HFF-Myc (cell line): ENCODE data around the gene IQGAP2.
"Not testable (repeated sequence)": the region's sequence is repeated elsewhere in the genome, so short reads cannot be mapped to it uniquely, and the experiment has no call there.

Source experiments
- DNase-seq: peaks from one replicate; pipeline ENCODE4 v3.0.0-alpha.2; 2011; ENCODE audit warnings: low read depth; ENCODE audit errors: extremely low read depth
- H3K4me3 ChIP-seq: replicated peaks from 2 replicates; pipeline ENCODE4 v1.5.1; 2011; ENCODE audit warnings: low read depth, mild to moderate bottlenecking, control low read depth, low read length
- TF ChIP-seq, protein P1 (sequence below): IDR thresholded peaks from 2 replicates; pipeline ENCODE4 v1.5.1; 2012; ENCODE audit warnings: mild to moderate bottlenecking, low read depth, low read length, control low read depth; ENCODE audit errors: missing control alignments

The IQGAP2 gene

DNA sequence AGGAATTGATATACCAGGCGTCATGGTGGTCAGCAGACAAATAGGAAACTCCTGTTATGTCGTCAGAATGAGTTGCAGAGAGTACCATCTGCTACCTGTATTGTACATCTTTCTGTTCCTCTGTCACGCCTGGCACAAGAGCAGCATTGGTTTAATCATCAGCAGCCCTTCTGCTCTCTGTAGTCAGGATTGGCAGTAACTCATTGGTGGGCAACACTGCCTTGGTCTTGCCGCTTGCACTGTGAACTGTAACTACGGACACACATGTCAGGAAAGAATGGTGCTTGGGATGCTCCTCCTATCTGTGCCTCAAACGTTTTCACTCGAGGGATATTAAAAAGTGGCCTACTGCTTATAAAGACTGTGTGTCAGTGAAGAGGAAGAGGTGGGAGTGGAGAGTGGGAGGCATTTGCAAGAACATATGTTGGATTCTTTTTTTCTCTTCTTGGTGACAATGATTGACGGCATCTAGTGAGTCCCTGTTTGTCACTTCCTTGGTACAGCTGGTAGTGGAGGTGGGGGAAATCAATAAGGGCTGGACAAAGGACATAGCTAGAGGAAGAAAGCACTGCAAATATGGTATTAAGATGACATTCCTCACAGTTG, 143.5 kb downstream of the IQGAP2 start:
- no peak overlapping the region for H3K4me3 ChIP-seq
- TF ChIP-seq, protein P1, sequence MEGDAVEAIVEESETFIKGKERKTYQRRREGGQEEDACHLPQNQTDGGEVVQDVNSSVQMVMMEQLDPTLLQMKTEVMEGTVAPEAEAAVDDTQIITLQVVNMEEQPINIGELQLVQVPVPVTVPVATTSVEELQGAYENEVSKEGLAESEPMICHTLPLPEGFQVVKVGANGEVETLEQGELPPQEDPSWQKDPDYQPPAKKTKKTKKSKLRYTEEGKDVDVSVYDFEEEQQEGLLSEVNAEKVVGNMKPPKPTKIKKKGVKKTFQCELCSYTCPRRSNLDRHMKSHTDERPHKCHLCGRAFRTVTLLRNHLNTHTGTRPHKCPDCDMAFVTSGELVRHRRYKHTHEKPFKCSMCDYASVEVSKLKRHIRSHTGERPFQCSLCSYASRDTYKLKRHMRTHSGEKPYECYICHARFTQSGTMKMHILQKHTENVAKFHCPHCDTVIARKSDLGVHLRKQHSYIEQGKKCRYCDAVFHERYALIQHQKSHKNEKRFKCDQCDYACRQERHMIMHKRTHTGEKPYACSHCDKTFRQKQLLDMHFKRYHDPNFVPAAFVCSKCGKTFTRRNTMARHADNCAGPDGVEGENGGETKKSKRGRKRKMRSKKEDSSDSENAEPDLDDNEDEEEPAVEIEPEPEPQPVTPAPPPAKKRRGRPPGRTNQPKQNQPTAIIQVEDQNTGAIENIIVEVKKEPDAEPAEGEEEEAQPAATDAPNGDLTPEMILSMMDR = no peak
- DNase-seq = no peak

GRCh38 chr5:76547242-76547890, 144.3 kb downstream of the IQGAP2 start:
- TF ChIP-seq, protein P1 = no peak
- no peak overlapping the region for H3K4me3 ChIP-seq
- DNase-seq = no peak

GRCh38 chr5:76547891-76548524, 144.9 kb downstream of the IQGAP2 start:
- TF ChIP-seq, protein P1 = no peak
- no peak overlapping the region for H3K4me3 ChIP-seq
- no peak for DNase-seq

DNA sequence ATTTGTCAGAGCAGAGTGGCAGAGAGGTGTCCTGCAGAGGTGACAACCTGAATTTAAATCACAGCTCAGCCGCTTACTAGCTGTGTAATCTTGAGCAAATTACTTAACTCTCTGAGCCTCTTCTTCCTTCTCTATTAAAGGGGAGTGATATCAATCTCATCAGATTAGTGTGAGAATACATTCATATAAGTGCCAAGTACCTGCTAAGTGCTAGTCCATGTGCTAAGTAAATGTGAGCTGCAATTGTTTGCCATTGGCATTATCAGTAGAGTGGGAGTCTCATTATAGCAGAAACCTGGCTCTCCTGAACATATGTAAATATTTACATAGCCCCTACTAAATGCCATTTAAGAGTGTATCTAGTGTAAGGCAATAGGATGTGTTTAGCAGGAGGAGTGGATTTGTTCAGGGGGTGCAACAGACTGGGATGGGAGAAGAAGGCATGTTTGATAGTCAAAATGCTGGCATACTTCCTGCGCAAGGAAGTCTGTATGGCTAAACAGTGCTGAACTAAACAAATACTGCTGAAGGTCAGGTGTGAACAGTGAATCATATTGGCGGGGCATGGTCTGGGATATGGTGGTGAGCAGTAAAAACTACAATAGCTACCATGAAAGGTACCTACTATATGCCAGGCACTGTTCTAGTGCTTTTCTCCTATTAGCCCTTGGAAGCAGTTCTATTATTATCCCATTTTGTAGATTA, 145.6 kb downstream of the IQGAP2 start:
- no peak for DNase-seq
- no peak overlapping the region for H3K4me3 ChIP-seq
- TF ChIP-seq, protein P1 = no peak

DNA sequence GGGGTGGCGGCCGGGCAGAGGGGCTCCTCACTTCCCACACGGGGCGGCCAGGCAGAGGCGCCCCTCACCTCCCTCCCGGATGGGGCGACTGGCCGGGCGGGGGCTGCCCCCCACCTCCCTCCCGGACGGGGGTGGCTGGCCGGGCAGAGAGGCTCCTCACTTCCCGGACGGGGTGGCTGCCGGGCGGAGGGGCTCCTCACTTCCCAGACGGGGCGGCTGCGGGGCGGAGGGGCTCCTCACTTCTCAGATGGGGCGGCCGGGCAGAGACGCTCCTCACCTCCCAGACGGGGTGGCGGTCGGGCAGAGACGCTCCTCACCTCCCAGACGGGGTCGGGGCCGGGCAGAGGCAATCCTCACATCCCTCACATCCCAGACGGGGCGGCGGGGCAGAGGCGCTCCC, 147.8 kb downstream of the IQGAP2 start:
- not testable (repeated sequence) for DNase-seq, H3K4me3 ChIP-seq

GRCh38 chr5:76552546-76552945, 149.5 kb downstream of the IQGAP2 start:
- no peak overlapping the region for H3K4me3 ChIP-seq
- TF ChIP-seq, protein P1 = no peak
- no peak for DNase-seq

DNA sequence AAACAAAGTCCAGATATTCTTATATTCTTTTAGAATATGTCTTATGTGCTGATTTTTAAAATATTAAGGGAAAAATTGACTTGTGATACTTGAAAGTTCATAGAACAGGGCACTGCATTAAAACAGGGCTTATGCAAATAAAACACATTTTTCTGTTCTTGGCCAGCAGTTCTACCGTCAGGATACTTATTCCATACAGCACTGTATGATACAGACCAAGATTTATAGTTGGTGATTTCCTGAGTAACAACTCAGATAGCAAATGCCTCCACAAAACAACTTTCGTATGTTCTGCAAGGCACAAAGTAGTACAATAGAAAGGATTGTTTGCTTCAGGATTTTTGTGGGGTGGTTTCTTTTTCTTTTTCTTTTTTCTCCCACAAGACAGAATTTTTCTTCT, 150.2 kb downstream of the IQGAP2 start:
- no peak for DNase-seq
- H3K4me3 ChIP-seq = no peak overlapping the region
- TF ChIP-seq, protein P1 = no peak
